LNCaP clone FGC (cell line): Measurements from ENCODE around the gene PTPRG.

ENCODE experiments used
- DNase-seq: peaks from one replicate; pipeline ENCODE4 v3.0.0-alpha.2; 2011; ENCODE audit warnings: low read depth
- H3K4me3 ChIP-seq: 2 replicates; pipeline ENCODE4 v1.5.1; 2011; ENCODE audit warnings: mild to moderate bottlenecking, low read depth, low read length, control low read depth
- CTCF ChIP-seq: IDR thresholded peaks from 2 replicates; pipeline ENCODE4 v1.5.1; 2012; ENCODE audit warnings: mild to moderate bottlenecking; ENCODE audit not compliant: control insufficient read depth, insufficient read depth; ENCODE audit errors: extremely low read depth

The PTPRG gene

GRCh38 chr3:61562042-61562720, 810 bp downstream of the PTPRG start:
- no peak for DNase-seq

GRCh38 chr3:61562721-61563312, 1.4 kb downstream of the PTPRG start:
- no peak for TF ChIP-seq CTCF
- DNase-seq = no peak
- H3K4me3 ChIP-seq = peak overlapping the region; percentile 80

More at GRCh38 chr3:61562042-61562720, 810 bp downstream of the PTPRG start:
- no peak for TF ChIP-seq CTCF
- peak overlapping the region; percentile 80 for H3K4me3 ChIP-seq

GRCh38 chr3:61563313-61564271, 2.2 kb downstream of the PTPRG start:
- no peak for TF ChIP-seq CTCF
- no peak for DNase-seq
- H3K4me3 ChIP-seq = peak overlapping the region; percentile 80

GRCh38 chr3:61564395-61565059, 3.2 kb downstream of the PTPRG start:
- DNase-seq = no peak
- TF ChIP-seq CTCF = no peak
- H3K4me3 ChIP-seq = no peak overlapping the region

- no peak for TF ChIP-seq CTCF
- no peak for DNase-seq
- no peak overlapping the region for H3K4me3 ChIP-seq
These were observed 4.2 kb downstream of the PTPRG start for GRCh38 chr3:61565569-61565968.

- no peak overlapping the region for H3K4me3 ChIP-seq
- DNase-seq = no peak
- TF ChIP-seq CTCF = no peak
These were observed 6.8 kb downstream of the PTPRG start for GRCh38 chr3:61568127-61568526.
